Heart right ventricle (tissue), 16 donors: ENCODE data around the gene TEKT1. TPM values are rescaled to one million over a fixed set of nuclear protein-coding genes. Genes with fewer than 3 reads are reported as not detected.

Experiments used
- ATAC-seq, 8 donors: fragments of 200-7000 bp; cut with Tn5 transposase; one replicate each; pipeline ENCODE4 v1.9.1; 2020; ENCODE audit warnings: mild to moderate bottlenecking in 8 of 8, moderate library complexity in 8 of 8, moderate number of reproducible peaks in 1 of 8
- DNase-seq, 2 donors: peaks; one replicate each; pipeline ENCODE4 v3.0.0-alpha.2; 2020
- H3K27ac ChIP-seq, 10 donors: fragments of 200-600 bp; sonication (generic) in 2 of 10; one replicate each; pipeline versions ENCODE4 v1.5.0 to v1.8.0; 2020 to 2022; ENCODE audit warnings: mild to moderate bottlenecking in 3 of 10
- H3K27me3 ChIP-seq, 7 donors: fragments of 200-600 bp; one replicate each; pipeline ENCODE4 v1.8.0; 2021 to 2022; ENCODE audit warnings: mild to moderate bottlenecking in 2 of 7
- H3K36me3 ChIP-seq, 9 donors: fragments of 200-600 bp; sonication (generic) in 1 of 9; one replicate each; pipeline versions ENCODE4 v1.5.0 to v1.8.0; 2020 to 2022; ENCODE audit warnings: mild to moderate bottlenecking in 2 of 9
- H3K4me1 ChIP-seq, 9 donors: fragments of 200-600 bp; sonication (generic) in 1 of 9; one replicate each; pipeline versions ENCODE4 v1.5.0 to v1.8.0; 2020 to 2022; ENCODE audit warnings: mild to moderate bottlenecking in 4 of 9
- H3K4me3 ChIP-seq, 10 donors: fragments of 200-600 bp; sonication (generic) in 2 of 10; one replicate each; pipeline versions ENCODE4 v1.5.0 to v1.8.0; 2020 to 2022; ENCODE audit warnings: mild to moderate bottlenecking in 7 of 10, moderate library complexity in 2 of 10
- H3K9me3 ChIP-seq, 11 donors: fragments of 200-600 bp in 10 of 11; sonication (generic) in 2 of 11; one replicate each; pipeline versions ENCODE4 v1.5.0 to v1.8.0; 2013 to 2022; ENCODE audit warnings: mild to moderate bottlenecking in 2 of 11, control low read depth in 1 of 11, moderate library complexity in 1 of 11
- CTCF ChIP-seq, 9 donors: fragments of 200-600 bp; sonication (generic) in 2 of 9; IDR thresholded peaks; one replicate each; pipeline versions ENCODE4 v1.5.0 to v1.8.0; 2021 to 2022; ENCODE audit warnings: antibody characterized with exemption in 9 of 9, mild to moderate bottlenecking in 5 of 9, moderate library complexity in 1 of 9
- WGBS, 2 donors: extraction: QIAGEN DNeasy Blood & Tissue Kit; methylation state at CpG; one replicate each; pipeline ENCODE4 v1.1.7; 2013; ENCODE audit warnings: inconsistent platforms in 1 of 2; 5-methylcytosine and 5-hydroxymethylcytosine counted together
- intact Hi-C, 10 donors: fragments of 100-400 bp; cut with DNase I; formaldehyde crosslinking; loops; one replicate each; pipeline versions ENCODE4 v1.11.1 to v1.14.2; 2022
- polyA plus RNA-seq, 2 donors: library from polyadenylated mRNA; stranded (reverse); fragments of 200-250 nt; gene quantifications; one replicate each; pipeline ENCODE4 v1.2.3, GENCODE V29; 2013
- total RNA-seq, 10 donors: library from RNA; stranded (reverse); fragmentation: NEBNext Ultra II Directional in 3 of 10; extraction: Animal tissue kit (Norgen Biotek cat#: 25700) in 3 of 10; gene quantifications; one replicate each; pipeline versions ENCODE4 v1.2.1 to v1.2.4, GENCODE V29; 2021 to 2023
- donor health status: Arrhythmogenic right ventricular cardiomyopathy.
- donor health status: ischemic (EF 13 %, LVEDD 7.1; RV severe dilation, severe dysfunction).
- donor health status: healthy with polysubstance abuse.
- donor health status: DM: no; HTN: yes; CAD: no.
- donor health status: DM: no; HTN: no; CAD: no.
- donor health status: ischemic (EF 25% LVEDD 6.9; RV normal size, moderate dysfunction).
- donor health status: ischemic (EF 25% LVEDD 5.7; RV mildly dilated, moderate dysfunction).
- donor health status: healthy.
- donor health status: DM: yes; HTN: yes; CAD: no.
- donor health status: Ischemic cardiomyopathy.
- donor health status: ischemic (EF 35%, LVEDD 5.7; RV mildly dilated, moderate dysfunction).
- donor health status: nonischemic (EF 11% LVEDD 7.7; RV severe dilation, severe dysfunction).
- donor health status: DM: yes; HTN: yes; CAD: no.
- donor health status: PGD.
- donor health status: ischemic (EF 29% LVEDD 5.4; RV normal size, mild dysfunction).
- donor health status: nonischemic (EF 23%, LVEDD 6.1; RV moderate dilation, normal function).

Gene TEKT1
- total and polyA plus RNA-seq, 12 donors: not detected

- DNase-seq: no peak
- Histone ChIP-seq H3K27ac (no peak overlapping the region), H3K4me3 (no peak overlapping the region), H3K9me3 (no peaks in the 10 kb centered on the region), H3K27me3 (peaks cover 0 to 30% (median 18%) of the 10 kb centered on the region in 7 donors), H3K36me3 (no peaks in the 10 kb centered on the region), H3K4me1 (no peaks in the 10 kb centered on the region)
- intact Hi-C loops: loop anchor here in 1 of 10 donors (5.0 kb wide), 1 partner anchor 133 kb away; no protein-coding TSS in a partner anchor
- peak in 1 of 9 donors; percentile 43 for TF ChIP-seq CTCF (IDR thresholded peaks at IDR 0.05)
- no peak for ATAC-seq
- 81 to 84% methylated on average over 13 of the region's 13 CpGs for WGBS, 2 donors
Measured at GRCh38 chr17:6800422-6801027, 31.0 kb downstream of the TEKT1 start.

- no peaks in the 10 kb centered on the region for H3K36me3 ChIP-seq
- ATAC-seq (no peak), DNase-seq (no peak)
- TF ChIP-seq CTCF (IDR thresholded peaks at IDR 0.05): no peak
- 78 to 84% methylated on average over 6 of the region's 6 CpGs for WGBS, 2 donors
- peaks cover 0 to 30% (median 18%) of the 10 kb centered on the region in 7 donors for H3K27me3 ChIP-seq
- no peak overlapping the region for H3K27ac ChIP-seq
- no peaks in the 10 kb centered on the region for H3K4me1 ChIP-seq
- H3K4me3 ChIP-seq: no peak overlapping the region
- intact Hi-C loops: loop anchor here in 1 of 10 donors (5.0 kb wide), 1 partner anchor 132 kb away; no protein-coding TSS in a partner anchor
- H3K9me3 ChIP-seq: no peaks in the 10 kb centered on the region
Measured at GRCh38 chr17:6799738-6800137, 31.8 kb downstream of the TEKT1 start.

GRCh38 chr17:6797718-6798351 lies 33.7 kb downstream of the TEKT1 start:
- Histone ChIP-seq H3K4me3 (no peak overlapping the region), H3K36me3 (no peaks in the 10 kb centered on the region), H3K27me3 (peaks cover 0 to 30% (median 23%) of the 10 kb centered on the region in 7 donors), H3K9me3 (no peaks in the 10 kb centered on the region), H3K27ac (no peak overlapping the region), H3K4me1 (no peaks in the 10 kb centered on the region)
- TF ChIP-seq CTCF (IDR thresholded peaks at IDR 0.05): no peak
- intact Hi-C loops: no loop called here
- DNase-seq: no peak
- WGBS, 2 donors: 79 to 83% methylated on average over 8 of the region's 8 CpGs
- no peak for ATAC-seq

- ATAC-seq (no peak), DNase-seq (no peak)
- H3K9me3 ChIP-seq: no peaks in the 10 kb centered on the region
- no peak overlapping the region for H3K4me3 ChIP-seq
- H3K4me1 ChIP-seq: no peaks in the 10 kb centered on the region
- WGBS, 2 donors: 86 to 88% methylated on average over 2 of the region's 2 CpGs
- H3K27me3 ChIP-seq: peaks cover 0 to 36% (median 26%) of the 10 kb centered on the region in 7 donors
- H3K27ac ChIP-seq: no peak overlapping the region
- TF ChIP-seq CTCF (IDR thresholded peaks at IDR 0.05): no peak
- intact Hi-C loops: no loop called here
- no peaks in the 10 kb centered on the region for H3K36me3 ChIP-seq
Measured at GRCh38 chr17:6796887-6797490, 34.5 kb downstream of the TEKT1 start.
